ENCODE measurements around the gene PSMB2. TPM values are rescaled to one million over a fixed set of nuclear protein-coding genes. Genes with fewer than 3 reads are reported as not detected.

PSMB2 gene
- total RNA-seq, 1 experiment from 2014 or later: 86.0 TPM

DNA sequence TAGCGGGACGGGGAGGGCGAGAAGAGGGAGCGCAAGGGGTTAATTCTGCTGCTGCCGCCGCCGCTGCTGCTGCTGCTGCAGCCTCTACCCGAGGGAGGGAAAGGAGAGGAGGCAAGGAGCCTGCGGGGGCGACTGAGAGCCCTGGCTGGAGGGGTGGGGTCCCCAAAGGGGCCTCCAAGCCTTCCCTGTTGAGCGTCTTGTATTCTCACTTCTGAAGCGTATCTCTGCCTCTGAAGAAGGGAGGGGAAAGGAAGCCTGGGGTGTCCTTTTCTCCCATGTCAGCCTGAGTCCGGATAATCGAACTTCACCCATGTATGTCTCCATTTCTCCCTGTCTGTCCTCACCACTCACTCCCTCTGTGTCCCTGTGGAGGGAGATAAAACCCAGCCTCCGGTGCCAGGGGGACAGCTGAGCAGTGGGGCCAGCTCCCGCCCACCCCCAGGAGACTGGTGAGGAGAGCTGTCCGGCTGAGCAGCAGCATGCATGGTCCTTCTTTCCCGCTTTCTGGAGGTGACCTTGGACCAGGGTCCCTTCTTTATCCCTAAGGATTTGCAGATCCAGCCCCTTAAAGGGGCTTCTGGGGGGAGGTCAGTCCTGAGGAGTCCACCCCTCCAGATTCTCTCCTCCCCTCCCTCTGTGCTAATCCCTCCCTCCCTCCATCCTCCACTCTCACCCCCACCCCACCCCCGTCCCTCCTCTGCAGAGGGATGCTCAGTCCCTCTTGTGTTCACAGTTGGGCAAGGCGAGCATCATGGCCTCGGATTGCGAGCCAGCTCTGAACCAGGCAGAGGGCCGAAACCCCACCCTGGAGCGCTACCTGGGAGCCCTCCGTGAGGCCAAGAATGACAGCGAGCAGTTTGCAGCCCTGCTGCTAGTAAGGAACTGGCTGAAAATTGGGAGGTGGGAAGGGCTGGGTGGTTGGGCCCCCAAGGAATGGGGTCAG is 82.7 kb downstream of the PSMB2 start:
- Histone ChIP-seq H3K9ac (ENCODE audit: extremely low read depth, insufficient read length, low read length) (peak overlapping the region; percentile 76), H3K23ac (ENCODE audit: insufficient read length, low read depth, low read length) (no peak overlapping the region), H2BK20ac (ENCODE audit: low read depth, low read length, poor library complexity, severe bottlenecking) (no peak overlapping the region), H3K14ac (ENCODE audit: insufficient read depth, low read length) (peak overlapping the region; percentile 39; the same call in 1 of the 2 replicates), H4K91ac (ENCODE audit: insufficient read length, low read depth, low read length) (no peak overlapping the region), H3K56ac (ENCODE audit: insufficient read length, low read depth, low read length) (no peak overlapping the region), H3K18ac (ENCODE audit: insufficient read length, low read depth, low read length) (no peak overlapping the region), H4K20me1 (ENCODE audit: control insufficient read depth, insufficient read depth, insufficient read length) (no peaks in the 10 kb centered on the region), H2AK5ac (ENCODE audit: insufficient read length, low read length) (no peak overlapping the region), H2BK120ac (ENCODE audit: low read depth, low read length, poor library complexity, severe bottlenecking) (no peak overlapping the region), H2AFZ (ENCODE audit: low read length) (no peak overlapping the region), H4K5ac (ENCODE audit: insufficient read length, low read depth, low read length) (no peak overlapping the region), H3K9me3 (ENCODE audit: control insufficient read depth, low read depth, low read length) (no peaks in the 10 kb centered on the region), H2BK15ac (ENCODE audit: low read depth, low read length) (no peak overlapping the region), H3K27ac (ENCODE audit: insufficient read length, low read depth, low read length) (no peak overlapping the region), H3K79me2 (ENCODE audit: insufficient read depth, low read length) (peaks cover 6% of the 10 kb centered on the region; the same call in 1 of the 2 replicates), H3K79me1 (ENCODE audit: insufficient read depth, low read depth, low read length, poor library complexity, severe bottlenecking) (no peaks in the 10 kb centered on the region), H2BK5ac (ENCODE audit: insufficient read length, low read length) (no peak overlapping the region), H3K4me2 (ENCODE audit: insufficient read depth, insufficient read length, low read length) (peak overlapping the region; percentile 94), H4K8ac (replicated peaks; ENCODE audit: insufficient read length, low read depth, low read length) (peak overlapping the region; percentile 63), H3K4me1 (ENCODE audit: insufficient read depth, low read length) (peaks cover 6% of the 10 kb centered on the region; the same call in 1 of the 2 replicates), H3T11ph (ENCODE audit: low read length) (no peak overlapping the region), H3K27me3 (ENCODE audit: insufficient read depth, low read length) (no peaks in the 10 kb centered on the region), H3K23me2 (ENCODE audit: insufficient read length, low read depth, low read length, poor library complexity, severe bottlenecking) (peaks cover 21% of the 10 kb centered on the region), H3K4ac (ENCODE audit: low read depth, low read length) (no peak overlapping the region), H2BK12ac (ENCODE audit: insufficient read length, low read depth, low read length) (no peak overlapping the region)
- Mint-ChIP-seq H3K4me1 (peaks cover 40 to 49% of the 10 kb centered on the region in 2 experiments), H3K4me3 (peak overlapping the region; percentile 91 to 98), H3K27me3 (ENCODE audit: low read depth) (no peaks in the 10 kb centered on the region), H3K36me3 (ENCODE audit: insufficient read depth in 1 of 3, low read depth in 3 of 3) (peaks cover 20 to 42% (median 31%) of the 10 kb centered on the region in 3 experiments; a peak in 6 of 7 replicates), H3K9me3 (peaks cover 0 to 4% of the 10 kb centered on the region in 2 experiments; a peak in 2 of 5 replicates), H3K27ac (peak overlapping the region; percentile 92 to 98 (median 97))
- no peak for DNase-seq
- TF ChIP-seq, protein P1, sequence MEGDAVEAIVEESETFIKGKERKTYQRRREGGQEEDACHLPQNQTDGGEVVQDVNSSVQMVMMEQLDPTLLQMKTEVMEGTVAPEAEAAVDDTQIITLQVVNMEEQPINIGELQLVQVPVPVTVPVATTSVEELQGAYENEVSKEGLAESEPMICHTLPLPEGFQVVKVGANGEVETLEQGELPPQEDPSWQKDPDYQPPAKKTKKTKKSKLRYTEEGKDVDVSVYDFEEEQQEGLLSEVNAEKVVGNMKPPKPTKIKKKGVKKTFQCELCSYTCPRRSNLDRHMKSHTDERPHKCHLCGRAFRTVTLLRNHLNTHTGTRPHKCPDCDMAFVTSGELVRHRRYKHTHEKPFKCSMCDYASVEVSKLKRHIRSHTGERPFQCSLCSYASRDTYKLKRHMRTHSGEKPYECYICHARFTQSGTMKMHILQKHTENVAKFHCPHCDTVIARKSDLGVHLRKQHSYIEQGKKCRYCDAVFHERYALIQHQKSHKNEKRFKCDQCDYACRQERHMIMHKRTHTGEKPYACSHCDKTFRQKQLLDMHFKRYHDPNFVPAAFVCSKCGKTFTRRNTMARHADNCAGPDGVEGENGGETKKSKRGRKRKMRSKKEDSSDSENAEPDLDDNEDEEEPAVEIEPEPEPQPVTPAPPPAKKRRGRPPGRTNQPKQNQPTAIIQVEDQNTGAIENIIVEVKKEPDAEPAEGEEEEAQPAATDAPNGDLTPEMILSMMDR (conservative IDR thresholded peaks at IDR 0.05): no peak
- WGBS (ENCODE audit: extremely low coverage, insufficient read length, low lambda C conversion rate): no CpG with 5 or more reads among the region's 26 CpGs

Data from H9 (cell line).